Karpas-422 (cell line): ENCODE measurements around the gene RSAD2. TPM values are rescaled to one million over a fixed set of nuclear protein-coding genes. Genes with fewer than 3 reads are reported as not detected.
A peak's percentile ranks its signal among the peaks of the same experiment; 100 is the strongest.

ENCODE experiments used
- DNase-seq: peaks from one replicate; pipeline ENCODE4 v3.0.0-alpha.2; 2015
- H2AFZ ChIP-seq: fragments of 200-600 bp; sonication (generic); 2 replicates; pipeline ENCODE4 v1.6.1; 2014; ENCODE audit warnings: antibody characterized with exemption, low read length, mixed read lengths
- H3K27ac ChIP-seq: fragments of 200-600 bp; sonication (generic); 2 replicates; pipeline ENCODE4 v1.5.1; 2014; ENCODE audit warnings: mild to moderate bottlenecking, low read length, moderate library complexity
- H3K27me3 ChIP-seq: fragments of 200-600 bp; sonication (generic); 2 replicates; pipeline ENCODE4 v1.6.1; 2014; ENCODE audit warnings: low read length, mixed read lengths
- H3K36me3 ChIP-seq: fragments of 200-600 bp; sonication (generic); 2 replicates; pipeline ENCODE4 v1.6.1; 2014; ENCODE audit warnings: low read length, mixed read lengths; ENCODE audit not compliant: insufficient read depth
- H3K4me1 ChIP-seq: fragments of 200-600 bp; sonication (generic); 2 replicates; pipeline ENCODE4 v1.6.1; 2014; ENCODE audit warnings: mild to moderate bottlenecking, low read length, mixed read lengths
- H3K4me2 ChIP-seq: fragments of 200-600 bp; sonication (generic); 2 replicates; pipeline ENCODE4 v1.6.1; 2014; ENCODE audit warnings: low read length, low read depth, mild to moderate bottlenecking; ENCODE audit not compliant: poor library complexity, severe bottlenecking
- H3K4me3 ChIP-seq: fragments of 200-600 bp; sonication (generic); 2 replicates; pipeline ENCODE4 v1.5.1; 2014; ENCODE audit warnings: mild to moderate bottlenecking, antibody characterized with exemption, low read length, mixed read lengths
- H3K79me2 ChIP-seq: fragments of 200-600 bp; sonication (generic); 2 replicates; pipeline ENCODE4 v1.6.1; 2014; ENCODE audit warnings: mild to moderate bottlenecking, low read length, mixed read lengths
- H3K9ac ChIP-seq: fragments of 200-600 bp; sonication (generic); 2 replicates; pipeline ENCODE4 v1.6.0; 2014; ENCODE audit warnings: low read length
- H3K9me2 ChIP-seq: fragments of 200-600 bp; sonication (generic), shearing (Covaris generic); replicated peaks from 2 replicates; pipeline ENCODE4 v1.6.0; 2014; ENCODE audit warnings: mild to moderate bottlenecking, low read length, moderate library complexity; ENCODE audit not compliant: insufficient read depth
- H3K9me3 ChIP-seq: fragments of 300-700, 200-600 bp; sonication (generic); 2 replicates; pipeline ENCODE4 v1.6.1; 2014; ENCODE audit warnings: low read length, mixed read lengths
- H4K20me1 ChIP-seq: fragments of 200-600 bp; sonication (generic); 2 replicates; pipeline ENCODE4 v1.6.1; 2014; ENCODE audit warnings: mild to moderate bottlenecking, antibody characterized with exemption, low read length, low read depth; ENCODE audit not compliant: insufficient read depth
- total RNA-seq: library from RNA; depleted of rRNA; stranded (reverse); fragments of >200 nt; shearing (Covaris generic); gene quantifications from 2 replicates; pipeline ENCODE4 v1.2.3, GENCODE V29; 2014; ENCODE audit warnings: low replicate concordance

RSAD2 gene
- total RNA-seq, 1 experiment from 2014 or later: 2.7 TPM

- DNase-seq: peak; percentile 89
- Histone ChIP-seq H3K4me1 (peaks cover 22% of the 10 kb centered on the region), H3K36me3 (peaks cover 11% of the 10 kb centered on the region), H3K9me2 (no peaks in the 10 kb centered on the region), H3K9me3 (no peaks in the 10 kb centered on the region), H3K4me2 (peak within 1 kb of the TSS; percentile 98), H3K4me3 (peak within 1 kb of the TSS; percentile 89), H3K27me3 (no peaks in the 10 kb centered on the region), H4K20me1 (no peaks in the 10 kb centered on the region), H2AFZ (peak within 1 kb of the TSS; percentile 93), H3K27ac (peak within 1 kb of the TSS; percentile 33), H3K9ac (peak within 1 kb of the TSS; percentile 80), H3K79me2 (peaks cover 7% of the 10 kb centered on the region; the same call in 1 of the 2 replicates)
These were observed 12.0 kb upstream of the RSAD2 start, which contains the start of gene CMPK2 for GRCh38 chr2:6865346-6866274. Gene CMPK2 (minus strand): TSS chr2:6865907. CDS start chr2:6865696, 211 bp downstream.

GRCh38 chr2:6866275-6866671 is 11.3 kb upstream of the RSAD2 start:
- no peaks in the 10 kb centered on the region for H3K9me3 ChIP-seq
- no peaks in the 10 kb centered on the region for H3K9me2 ChIP-seq
- H3K36me3 ChIP-seq: peaks cover 4% of the 10 kb centered on the region
- H3K9ac ChIP-seq: peak overlapping the region; percentile 80
- peaks cover 27% of the 10 kb centered on the region for H3K4me1 ChIP-seq
- no peak overlapping the region; the same call in 1 of the 2 replicates for H3K27ac ChIP-seq
- peak overlapping the region; percentile 93 for H2AFZ ChIP-seq
- peak overlapping the region; percentile 98 for H3K4me2 ChIP-seq
- peaks cover 7% of the 10 kb centered on the region; the same call in 1 of the 2 replicates for H3K79me2 ChIP-seq
- H3K27me3 ChIP-seq: no peaks in the 10 kb centered on the region
- H4K20me1 ChIP-seq: no peaks in the 10 kb centered on the region
- DNase-seq: peak; percentile 73
- peak overlapping the region; percentile 89 for H3K4me3 ChIP-seq

- H3K27me3 ChIP-seq: no peaks in the 10 kb centered on the region
- peaks cover 34% of the 10 kb centered on the region for H3K4me1 ChIP-seq
- H3K9me3 ChIP-seq: no peaks in the 10 kb centered on the region
- no peaks in the 10 kb centered on the region for H4K20me1 ChIP-seq
- peaks cover 7% of the 10 kb centered on the region; the same call in 1 of the 2 replicates for H3K79me2 ChIP-seq
- H3K36me3 ChIP-seq: 0 out of 2 replicates have a peak, but pooled peaks cover 3% of the 10 kb centered on the region
- no peak overlapping the region for H3K9ac ChIP-seq
- no peak overlapping the region for H3K4me3 ChIP-seq
- peak overlapping the region; percentile 98 for H3K4me2 ChIP-seq
- no peaks in the 10 kb centered on the region for H3K9me2 ChIP-seq
- no peak for DNase-seq
- H3K27ac ChIP-seq: no peak overlapping the region
- H2AFZ ChIP-seq: no peak overlapping the region
These were observed 10.6 kb upstream of the RSAD2 start for GRCh38 chr2:6866982-6867381.

GRCh38 chr2:6872394-6872793 is 5.2 kb upstream of the RSAD2 start:
- 0 out of 2 replicates have a peak overlapping the region, but pooled peaks have one; percentile 3 for H3K4me3 ChIP-seq
- H3K4me1 ChIP-seq: peaks cover 37% of the 10 kb centered on the region
- H4K20me1 ChIP-seq: no peaks in the 10 kb centered on the region
- peak; percentile 74 for DNase-seq
- peak overlapping the region; percentile 38 for H2AFZ ChIP-seq
- peak overlapping the region; percentile 69 for H3K27ac ChIP-seq
- H3K79me2 ChIP-seq: no peaks in the 10 kb centered on the region
- H3K4me2 ChIP-seq: peak overlapping the region; percentile 40
- H3K9ac ChIP-seq: 0 out of 2 replicates have a peak overlapping the region, but pooled peaks have one; percentile 18
- H3K9me2 ChIP-seq: no peaks in the 10 kb centered on the region
- H3K27me3 ChIP-seq: no peaks in the 10 kb centered on the region
- no peaks in the 10 kb centered on the region for H3K36me3 ChIP-seq
- H3K9me3 ChIP-seq: no peaks in the 10 kb centered on the region

GRCh38 chr2:6874032-6874431 is 3.5 kb upstream of the RSAD2 start:
- DNase-seq: no peak
- H3K9me2 ChIP-seq: no peaks in the 10 kb centered on the region
- no peak overlapping the region for H3K4me2 ChIP-seq
- no peak overlapping the region for H3K9ac ChIP-seq
- H3K4me1 ChIP-seq: peaks cover 43% of the 10 kb centered on the region
- H3K4me3 ChIP-seq: no peak overlapping the region
- H3K27ac ChIP-seq: no peak overlapping the region
- H4K20me1 ChIP-seq: no peaks in the 10 kb centered on the region
- no peaks in the 10 kb centered on the region for H3K9me3 ChIP-seq
- no peaks in the 10 kb centered on the region for H3K36me3 ChIP-seq
- no peak overlapping the region for H2AFZ ChIP-seq
- H3K27me3 ChIP-seq: no peaks in the 10 kb centered on the region
- H3K79me2 ChIP-seq: no peaks in the 10 kb centered on the region

- no peak overlapping the region for H3K4me3 ChIP-seq
- H4K20me1 ChIP-seq: no peaks in the 10 kb centered on the region
- H2AFZ ChIP-seq: no peak overlapping the region
- no peaks in the 10 kb centered on the region for H3K36me3 ChIP-seq
- peaks cover 38% of the 10 kb centered on the region for H3K4me1 ChIP-seq
- H3K9me3 ChIP-seq: no peaks in the 10 kb centered on the region
- DNase-seq: no peak
- H3K27ac ChIP-seq: no peak overlapping the region
- no peaks in the 10 kb centered on the region for H3K9me2 ChIP-seq
- no peaks in the 10 kb centered on the region for H3K79me2 ChIP-seq
- H3K9ac ChIP-seq: no peak overlapping the region
- H3K27me3 ChIP-seq: no peaks in the 10 kb centered on the region
- H3K4me2 ChIP-seq: no peak overlapping the region
These were observed 1.3 kb upstream of the RSAD2 start for GRCh38 chr2:6876309-6876708.

GRCh38 chr2:6878549-6878948 is 972 bp downstream of the RSAD2 start:
- Histone ChIP-seq H3K9me3 (no peaks in the 10 kb centered on the region), H3K4me3 (no peak overlapping the region), H3K4me2 (no peak overlapping the region), H3K27me3 (no peaks in the 10 kb centered on the region), H3K79me2 (no peaks in the 10 kb centered on the region), H2AFZ (no peak overlapping the region), H3K9ac (no peak overlapping the region), H3K9me2 (no peaks in the 10 kb centered on the region), H3K36me3 (no peaks in the 10 kb centered on the region), H4K20me1 (no peaks in the 10 kb centered on the region), H3K27ac (no peak overlapping the region), H3K4me1 (peaks cover 16% of the 10 kb centered on the region)
- no peak for DNase-seq

- Histone ChIP-seq H2AFZ (no peak overlapping the region), H3K4me3 (no peak overlapping the region), H3K27ac (no peak overlapping the region), H3K36me3 (no peaks in the 10 kb centered on the region), H3K9me3 (no peaks in the 10 kb centered on the region), H3K9me2 (no peaks in the 10 kb centered on the region), H4K20me1 (no peaks in the 10 kb centered on the region), H3K9ac (no peak overlapping the region), H3K4me2 (no peak overlapping the region), H3K4me1 (peaks cover 16% of the 10 kb centered on the region), H3K27me3 (no peaks in the 10 kb centered on the region), H3K79me2 (no peaks in the 10 kb centered on the region)
- DNase-seq: no peak
These were observed 1.4 kb downstream of the RSAD2 start for GRCh38 chr2:6879011-6879410.
